ENCODE measurements around the gene OR6J1.

OR6J1 gene

DNA sequence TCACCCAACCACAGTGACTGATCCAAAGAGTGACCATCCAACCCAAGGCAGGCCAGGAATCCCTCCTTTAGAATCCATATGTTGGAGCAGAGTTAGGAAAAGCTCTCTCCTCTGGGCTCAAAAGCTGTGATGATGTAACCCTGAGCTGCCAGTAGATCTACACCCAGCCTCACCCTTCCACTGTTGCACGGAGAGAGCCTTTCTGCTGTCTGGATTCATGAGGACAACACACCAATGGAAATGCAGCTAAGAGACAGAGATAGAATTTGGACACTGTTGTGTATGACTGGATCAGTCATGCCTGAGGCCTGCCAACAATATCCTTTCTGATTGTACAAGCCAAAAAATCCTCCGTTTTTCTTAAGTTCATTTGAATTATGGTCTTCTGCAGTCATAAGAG lies 4.4 kb upstream of the OR6J1 start:
- no peaks in the 10 kb centered on the region for H4K20me1 ChIP-seq (ENCODE audit: control insufficient read depth, insufficient read depth, low read depth, low read length)
- no peak overlapping the region for H3K27ac ChIP-seq (ENCODE audit: low read depth, low read length)
- H3K4me3 ChIP-seq (ENCODE audit: low read length): no peak overlapping the region
- no peaks in the 10 kb centered on the region for H3K36me3 ChIP-seq (ENCODE audit: control insufficient read depth, low read length)
- H3K27me3 ChIP-seq (ENCODE audit: control insufficient read depth, low read length): no peaks in the 10 kb centered on the region
- no peaks in the 10 kb centered on the region for H3K9me3 ChIP-seq (ENCODE audit: control insufficient read depth, insufficient read depth, low read length)
- H3K9me2 ChIP-seq (replicated peaks; ENCODE audit: control insufficient read depth, low read length): no peaks in the 10 kb centered on the region
- no peak overlapping the region for H3K4me2 ChIP-seq (ENCODE audit: low read length)
- TF ChIP-seq EZH2phosphoT487 (IDR thresholded peaks at IDR 0.05; ENCODE audit: borderline replicate concordance, low read length): no peak
- TF ChIP-seq, protein P1, sequence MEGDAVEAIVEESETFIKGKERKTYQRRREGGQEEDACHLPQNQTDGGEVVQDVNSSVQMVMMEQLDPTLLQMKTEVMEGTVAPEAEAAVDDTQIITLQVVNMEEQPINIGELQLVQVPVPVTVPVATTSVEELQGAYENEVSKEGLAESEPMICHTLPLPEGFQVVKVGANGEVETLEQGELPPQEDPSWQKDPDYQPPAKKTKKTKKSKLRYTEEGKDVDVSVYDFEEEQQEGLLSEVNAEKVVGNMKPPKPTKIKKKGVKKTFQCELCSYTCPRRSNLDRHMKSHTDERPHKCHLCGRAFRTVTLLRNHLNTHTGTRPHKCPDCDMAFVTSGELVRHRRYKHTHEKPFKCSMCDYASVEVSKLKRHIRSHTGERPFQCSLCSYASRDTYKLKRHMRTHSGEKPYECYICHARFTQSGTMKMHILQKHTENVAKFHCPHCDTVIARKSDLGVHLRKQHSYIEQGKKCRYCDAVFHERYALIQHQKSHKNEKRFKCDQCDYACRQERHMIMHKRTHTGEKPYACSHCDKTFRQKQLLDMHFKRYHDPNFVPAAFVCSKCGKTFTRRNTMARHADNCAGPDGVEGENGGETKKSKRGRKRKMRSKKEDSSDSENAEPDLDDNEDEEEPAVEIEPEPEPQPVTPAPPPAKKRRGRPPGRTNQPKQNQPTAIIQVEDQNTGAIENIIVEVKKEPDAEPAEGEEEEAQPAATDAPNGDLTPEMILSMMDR (IDR thresholded peaks at IDR 0.05; ENCODE audit: low read depth, low read length, poor library complexity, severe bottlenecking): no peak
- H3K4me1 ChIP-seq (ENCODE audit: control insufficient read depth, low read length): no peaks in the 10 kb centered on the region
- H3K79me2 ChIP-seq (ENCODE audit: control insufficient read depth, low read length): no peaks in the 10 kb centered on the region
- H3F3A ChIP-seq (ENCODE audit: control insufficient read depth, insufficient read depth): no peaks in the 10 kb centered on the region

DNA sequence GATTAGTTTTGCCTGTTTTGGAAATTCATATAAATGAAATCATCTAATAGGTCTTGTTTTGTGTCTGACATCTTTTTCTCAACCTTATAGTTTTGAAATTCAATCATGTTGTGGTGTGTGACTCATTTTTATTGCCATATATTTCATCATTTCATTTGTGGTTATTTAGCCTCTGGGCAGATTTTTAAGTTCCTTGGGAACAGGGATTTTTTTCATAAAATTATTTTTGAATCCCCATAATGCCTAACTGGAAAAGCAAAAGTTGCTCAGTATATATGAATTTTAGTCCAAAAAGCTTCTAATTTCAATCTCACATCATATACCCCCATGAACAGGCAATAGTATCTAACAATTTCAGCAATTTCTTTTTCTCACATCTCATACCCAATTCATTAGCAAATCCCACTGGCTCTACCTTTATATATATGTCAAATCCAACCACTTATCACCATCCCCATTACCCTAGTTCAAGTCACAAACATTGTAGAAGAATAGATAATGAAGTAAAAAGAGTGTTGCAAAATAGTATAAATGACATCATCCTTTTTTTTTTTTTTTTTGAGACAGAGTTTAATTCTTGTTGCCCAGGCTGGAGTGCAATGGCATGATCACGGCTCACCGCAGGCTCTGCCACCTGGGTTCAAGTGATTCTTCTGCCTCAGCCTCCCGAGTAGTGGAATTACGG lies 2.6 kb upstream of the OR6J1 start:
- H3K27me3 ChIP-seq (ENCODE audit: control insufficient read depth, low read length): no peaks in the 10 kb centered on the region
- TF ChIP-seq EZH2phosphoT487 (IDR thresholded peaks at IDR 0.05; ENCODE audit: borderline replicate concordance, low read length): no peak
- TF ChIP-seq, protein P1 (IDR thresholded peaks at IDR 0.05; ENCODE audit: low read depth, low read length, poor library complexity, severe bottlenecking): no peak
- no peaks in the 10 kb centered on the region for H4K20me1 ChIP-seq (ENCODE audit: control insufficient read depth, insufficient read depth, low read depth, low read length)
- H3K4me3 ChIP-seq (ENCODE audit: low read length): no peak overlapping the region
- no peaks in the 10 kb centered on the region for H3K79me2 ChIP-seq (ENCODE audit: control insufficient read depth, low read length)
- H3K9me2 ChIP-seq (replicated peaks; ENCODE audit: control insufficient read depth, low read length): no peaks in the 10 kb centered on the region
- no peaks in the 10 kb centered on the region for H3K4me1 ChIP-seq (ENCODE audit: control insufficient read depth, low read length)
- no peak overlapping the region for H3K4me2 ChIP-seq (ENCODE audit: low read length)
- H3K9me3 ChIP-seq (ENCODE audit: control insufficient read depth, insufficient read depth, low read length): no peaks in the 10 kb centered on the region
- no peaks in the 10 kb centered on the region for H3K36me3 ChIP-seq (ENCODE audit: control insufficient read depth, low read length)
- no peak overlapping the region for H3K27ac ChIP-seq (ENCODE audit: low read depth, low read length)
- H3F3A ChIP-seq (ENCODE audit: control insufficient read depth, insufficient read depth): no peaks in the 10 kb centered on the region

DNA sequence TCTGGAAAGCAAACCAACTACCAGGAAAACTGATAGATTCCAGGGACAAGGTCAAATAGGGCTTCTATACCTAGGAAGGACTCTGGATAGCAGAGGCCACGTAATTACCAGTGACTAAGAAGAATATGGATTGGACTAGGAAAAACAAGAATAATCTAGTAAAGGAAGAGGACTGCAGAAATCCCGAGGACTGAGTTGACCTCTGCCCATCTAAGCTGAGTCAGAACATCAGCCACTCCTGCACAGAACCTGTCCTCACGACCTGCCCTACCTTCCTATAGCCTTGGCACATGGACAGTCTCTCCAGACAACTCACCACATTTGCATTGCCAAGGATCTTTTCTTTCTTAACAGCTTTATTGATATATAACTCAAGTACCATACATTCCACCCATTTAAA lies 2.3 kb downstream of the OR6J1 start:
- Histone ChIP-seq H3K36me3 (ENCODE audit: control insufficient read depth, low read length) (no peaks in the 10 kb centered on the region), H3K4me2 (ENCODE audit: low read length) (no peak overlapping the region), H3K9me3 (ENCODE audit: control insufficient read depth, insufficient read depth, low read length) (no peaks in the 10 kb centered on the region), H3K4me1 (ENCODE audit: control insufficient read depth, low read length) (no peaks in the 10 kb centered on the region), H3K9me2 (replicated peaks; ENCODE audit: control insufficient read depth, low read length) (no peaks in the 10 kb centered on the region), H3K27me3 (ENCODE audit: control insufficient read depth, low read length) (no peaks in the 10 kb centered on the region), H3F3A (ENCODE audit: control insufficient read depth, insufficient read depth) (no peaks in the 10 kb centered on the region), H3K79me2 (ENCODE audit: control insufficient read depth, low read length) (no peaks in the 10 kb centered on the region), H3K4me3 (ENCODE audit: low read length) (no peak overlapping the region), H3K27ac (ENCODE audit: low read depth, low read length) (no peak overlapping the region), H4K20me1 (ENCODE audit: control insufficient read depth, insufficient read depth, low read depth, low read length) (no peaks in the 10 kb centered on the region)
- TF ChIP-seq, protein P1 (IDR thresholded peaks at IDR 0.05; ENCODE audit: low read depth, low read length, poor library complexity, severe bottlenecking): no peak
- TF ChIP-seq EZH2phosphoT487 (IDR thresholded peaks at IDR 0.05; ENCODE audit: borderline replicate concordance, low read length): no peak

Data from DOHH2 (cell line).